IPS-18c (cell line): ENCODE measurements around the gene SLN.

Experiments
- H3K4me3 ChIP-seq: 2 replicates; pipeline ENCODE4 v1.7.0; 2013; ENCODE audit warnings: low read depth, mild to moderate bottlenecking, low read length, moderate library complexity; ENCODE audit not compliant: insufficient read depth
- H3K9me3 ChIP-seq: one replicate; pipeline ENCODE4 v1.6.1; 2013; ENCODE audit warnings: mild to moderate bottlenecking, low read length, moderate library complexity; ENCODE audit not compliant: control insufficient read depth, insufficient read depth

The SLN gene

GRCh38 chr11:107699371-107700285 is 12.2 kb downstream of the SLN start:
- H3K4me3 ChIP-seq, result no peak overlapping the region

GRCh38 chr11:107697291-107697690 is 14.6 kb downstream of the SLN start:
- no peak overlapping the region for H3K4me3 ChIP-seq
- H3K9me3 ChIP-seq, result peaks cover 3% of the 10 kb centered on the region

More at GRCh38 chr11:107699371-107700285, 12.2 kb downstream of the SLN start:
- H3K9me3 ChIP-seq, result peaks cover 3% of the 10 kb centered on the region

DNA sequence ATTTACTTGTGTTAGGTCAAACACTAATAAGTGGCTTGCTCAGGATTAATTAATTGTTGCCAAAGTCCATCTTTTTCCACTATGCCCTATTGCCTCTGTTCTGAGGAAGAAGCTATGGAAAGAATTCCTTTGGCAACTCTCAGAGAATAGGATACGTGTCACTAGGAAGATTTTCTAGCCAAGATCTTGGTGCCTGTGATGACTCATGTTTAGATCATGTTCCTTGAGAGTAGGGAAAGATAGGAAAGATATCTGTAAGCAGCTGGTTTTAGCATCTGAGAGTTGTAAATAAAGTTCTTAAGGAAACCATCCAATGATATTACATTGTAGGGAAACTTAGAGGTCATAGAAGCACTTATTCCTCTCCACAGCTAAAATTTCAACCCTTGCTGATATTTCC is 15.7 kb downstream of the SLN start:
- H3K9me3 ChIP-seq, result peaks cover 3% of the 10 kb centered on the region
- H3K4me3 ChIP-seq, result no peak overlapping the region

GRCh38 chr11:107695446-107695845 is 16.4 kb downstream of the SLN start:
- Histone ChIP-seq H3K4me3 (no peak overlapping the region), H3K9me3 (peaks cover 3% of the 10 kb centered on the region)

GRCh38 chr11:107691000-107691750 is 20.7 kb downstream of the SLN start:
- no peak overlapping the region for H3K4me3 ChIP-seq
- no peaks in the 10 kb centered on the region for H3K9me3 ChIP-seq

DNA sequence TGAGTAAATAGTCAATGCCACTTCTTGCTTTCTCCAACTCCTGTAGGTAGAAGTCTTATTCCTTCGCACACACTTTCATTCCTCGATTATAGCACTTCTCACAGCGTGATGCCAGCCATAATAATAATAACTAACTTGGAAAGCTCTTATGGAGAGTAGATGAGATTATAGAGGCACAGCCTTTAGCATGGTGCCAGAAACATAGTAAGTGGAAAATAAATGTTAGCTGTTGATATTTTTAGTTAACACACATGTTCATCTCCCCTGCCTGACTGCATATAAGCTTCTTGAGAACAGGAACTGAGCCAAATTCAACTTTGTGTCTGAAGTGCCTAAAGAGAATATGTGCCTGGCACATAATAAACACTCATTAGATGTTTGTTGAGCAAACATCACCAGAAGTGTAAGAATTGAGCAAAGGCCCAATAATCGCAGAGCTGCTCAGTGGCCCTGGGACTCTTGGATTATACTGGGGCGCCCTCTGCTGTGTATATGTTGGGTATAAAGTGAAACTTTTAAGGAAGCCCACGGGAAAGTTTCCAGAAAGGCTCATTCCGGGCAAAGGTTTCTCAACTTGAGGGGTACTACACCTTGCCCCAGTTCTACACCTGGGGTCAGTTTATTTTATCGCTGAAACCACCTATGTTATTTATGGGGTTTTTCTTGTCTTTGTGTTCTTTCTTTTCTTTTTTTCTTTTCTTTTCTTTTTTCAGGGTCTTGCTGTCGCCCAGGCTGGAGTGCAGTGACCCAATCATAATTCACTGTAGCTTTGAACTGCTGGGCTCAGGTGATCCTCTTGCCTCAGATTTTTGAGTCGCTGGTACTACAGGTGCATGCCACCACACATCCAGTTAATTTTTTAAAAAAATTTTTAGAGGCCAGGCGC is 22.3 kb downstream of the SLN start:
- H3K9me3 ChIP-seq, result no peaks in the 10 kb centered on the region
- no peak overlapping the region for H3K4me3 ChIP-seq

GRCh38 chr11:107688322-107688918 is 23.4 kb downstream of the SLN start:
- Histone ChIP-seq H3K4me3 (no peak overlapping the region), H3K9me3 (no peaks in the 10 kb centered on the region)

GRCh38 chr11:107683807-107684206 is 28.0 kb downstream of the SLN start:
- no peak overlapping the region for H3K4me3 ChIP-seq
- H3K9me3 ChIP-seq, result no peaks in the 10 kb centered on the region

DNA sequence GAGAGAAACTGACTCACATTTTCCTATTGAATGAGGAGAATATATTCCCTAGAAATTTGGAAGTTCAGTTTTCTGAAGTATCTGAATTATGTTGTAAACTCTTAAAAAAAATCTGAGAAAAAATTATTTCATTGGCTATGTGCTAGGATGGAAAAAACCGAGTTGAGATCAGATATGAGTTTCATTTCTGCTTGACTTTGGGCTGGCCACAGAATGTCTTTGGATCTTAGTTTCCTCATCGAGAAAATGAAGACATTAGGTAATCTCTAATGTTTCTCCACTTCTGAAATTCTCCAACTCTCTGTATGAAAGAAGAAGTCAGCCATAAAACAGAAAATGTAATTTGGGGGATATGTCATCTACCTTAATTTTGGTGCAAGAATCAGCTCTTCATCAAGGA is 28.8 kb downstream of the SLN start:
- Histone ChIP-seq H3K9me3 (no peaks in the 10 kb centered on the region), H3K4me3 (no peak overlapping the region)

DNA sequence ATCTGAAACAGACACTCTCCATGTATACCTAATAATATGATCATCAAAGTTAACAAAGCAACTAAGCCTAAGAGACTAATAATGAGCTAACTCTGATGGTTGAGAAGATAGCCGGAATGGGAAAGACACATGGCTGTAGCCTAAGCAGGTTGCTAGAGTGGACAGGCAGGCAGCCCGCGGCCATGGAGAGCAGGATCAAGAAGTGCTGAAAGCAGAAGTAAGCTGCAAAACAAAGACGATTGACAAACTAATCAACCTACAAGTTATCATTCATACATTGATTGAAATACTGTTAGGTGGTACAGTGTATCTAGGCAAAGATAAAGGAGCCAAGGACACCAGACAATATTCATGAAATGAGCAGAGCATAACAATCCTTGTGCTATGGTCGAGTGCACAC is 29.3 kb downstream of the SLN start:
- Histone ChIP-seq H3K9me3 (no peaks in the 10 kb centered on the region), H3K4me3 (no peak overlapping the region)

- H3K4me3 ChIP-seq, result no peak overlapping the region
Measured at GRCh38 chr11:107682171-107682570, 29.7 kb downstream of the SLN start.

GRCh38 chr11:107679255-107680024 is 32.4 kb downstream of the SLN start:
- H3K9me3 ChIP-seq, result no peaks in the 10 kb centered on the region
- no peak overlapping the region for H3K4me3 ChIP-seq

More at GRCh38 chr11:107682171-107682570, 29.7 kb downstream of the SLN start:
- H3K9me3 ChIP-seq, result no peaks in the 10 kb centered on the region

DNA sequence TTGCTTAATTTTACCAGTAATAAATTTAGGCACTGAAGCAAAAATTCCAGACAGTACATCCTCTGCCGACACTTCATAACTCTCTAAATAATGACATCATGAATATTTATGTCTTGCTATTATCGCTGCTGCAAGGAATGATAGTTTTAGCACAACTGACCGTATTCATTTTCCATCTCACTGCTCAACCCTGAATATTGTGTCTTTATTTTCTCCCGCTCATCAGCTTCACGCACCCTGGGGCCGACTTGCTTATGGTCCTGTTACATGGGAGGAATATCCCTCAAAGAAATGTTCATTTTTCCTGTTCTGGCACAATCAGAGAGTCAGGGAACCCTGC is 33.3 kb downstream of the SLN start:
- Histone ChIP-seq H3K9me3 (no peaks in the 10 kb centered on the region), H3K4me3 (no peak overlapping the region)

GRCh38 chr11:107677924-107678631 is 33.8 kb downstream of the SLN start:
- no peaks in the 10 kb centered on the region for H3K9me3 ChIP-seq
- H3K4me3 ChIP-seq, result no peak overlapping the region

- no peak overlapping the region for H3K4me3 ChIP-seq
- peaks cover 2% of the 10 kb centered on the region for H3K9me3 ChIP-seq
Measured at GRCh38 chr11:107676336-107677057, 35.4 kb downstream of the SLN start.
